ENCODE measurements around the gene YTHDF1. TPM values are rescaled to one million over a fixed set of nuclear protein-coding genes. Genes with fewer than 3 reads are reported as not detected.

YTHDF1 gene
- total RNA-seq, 1 experiment from 2014 or later, result 93.4 TPM

DNA sequence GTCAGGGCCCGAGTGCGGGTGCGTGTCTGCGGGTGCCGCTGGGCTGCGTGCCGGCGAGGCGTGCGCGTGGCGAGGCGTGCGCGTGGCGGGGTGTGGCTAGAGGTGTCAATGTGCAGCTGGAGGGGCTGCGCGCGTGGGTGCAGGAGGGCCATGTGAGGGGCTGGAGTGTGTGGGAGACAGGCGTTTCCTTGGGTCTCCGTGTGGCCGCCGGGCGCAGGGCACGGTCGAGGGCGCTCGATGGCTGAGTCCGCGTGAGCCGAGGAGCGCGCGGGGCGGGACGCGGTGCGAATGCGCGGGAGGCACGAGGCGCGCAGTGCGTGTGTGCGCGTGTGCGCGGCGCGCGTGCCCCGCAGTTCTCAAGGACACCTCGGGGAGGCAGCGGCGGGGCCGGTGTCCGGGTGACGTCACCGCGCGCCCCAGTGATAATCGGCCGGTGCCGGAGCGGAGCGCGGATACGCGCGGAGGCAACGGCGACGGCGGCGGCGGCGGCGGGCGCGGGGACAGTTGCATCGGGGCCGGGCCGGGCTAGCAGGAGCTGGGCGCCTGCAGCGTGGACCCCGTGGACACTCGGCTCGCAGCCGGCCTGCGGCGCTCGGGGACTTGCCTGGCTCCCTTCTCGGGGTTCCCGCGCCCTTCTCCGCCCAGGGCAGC lies 38.7 kb downstream of the YTHDF1 start:
- Mint-ChIP-seq H3K27ac (ENCODE audit: unreplicated experiment) (no peak overlapping the region), H3K27me3 (ENCODE audit: unreplicated experiment) (peaks cover 97% of the 10 kb centered on the region), H3K4me1 (ENCODE audit: low read depth, unreplicated experiment) (no peaks in the 10 kb centered on the region), H3K9me3 (ENCODE audit: low read depth, unreplicated experiment) (no peaks in the 10 kb centered on the region), H3K36me3 (ENCODE audit: insufficient read depth, unreplicated experiment) (peaks cover 12% of the 10 kb centered on the region), H3K4me3 (ENCODE audit: low read depth, unreplicated experiment) (peak overlapping the region; percentile 31)
- intact Hi-C loops (cut with micrococcal nuclease; ENCODE audit: unreplicated experiment), result loop anchor here (5.0 kb wide), 1 partner anchor 120 kb away; no protein-coding TSS in a partner anchor
- CTCF ChIA-PET, result no interaction called here
- no peak for DNase-seq
- TF ChIP-seq, protein P1, sequence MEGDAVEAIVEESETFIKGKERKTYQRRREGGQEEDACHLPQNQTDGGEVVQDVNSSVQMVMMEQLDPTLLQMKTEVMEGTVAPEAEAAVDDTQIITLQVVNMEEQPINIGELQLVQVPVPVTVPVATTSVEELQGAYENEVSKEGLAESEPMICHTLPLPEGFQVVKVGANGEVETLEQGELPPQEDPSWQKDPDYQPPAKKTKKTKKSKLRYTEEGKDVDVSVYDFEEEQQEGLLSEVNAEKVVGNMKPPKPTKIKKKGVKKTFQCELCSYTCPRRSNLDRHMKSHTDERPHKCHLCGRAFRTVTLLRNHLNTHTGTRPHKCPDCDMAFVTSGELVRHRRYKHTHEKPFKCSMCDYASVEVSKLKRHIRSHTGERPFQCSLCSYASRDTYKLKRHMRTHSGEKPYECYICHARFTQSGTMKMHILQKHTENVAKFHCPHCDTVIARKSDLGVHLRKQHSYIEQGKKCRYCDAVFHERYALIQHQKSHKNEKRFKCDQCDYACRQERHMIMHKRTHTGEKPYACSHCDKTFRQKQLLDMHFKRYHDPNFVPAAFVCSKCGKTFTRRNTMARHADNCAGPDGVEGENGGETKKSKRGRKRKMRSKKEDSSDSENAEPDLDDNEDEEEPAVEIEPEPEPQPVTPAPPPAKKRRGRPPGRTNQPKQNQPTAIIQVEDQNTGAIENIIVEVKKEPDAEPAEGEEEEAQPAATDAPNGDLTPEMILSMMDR (IDR thresholded peaks at IDR 0.05; ENCODE audit: unreplicated experiment), result no peak
- no TSS peak for BruUV-seq (replicated peaks)

DNA sequence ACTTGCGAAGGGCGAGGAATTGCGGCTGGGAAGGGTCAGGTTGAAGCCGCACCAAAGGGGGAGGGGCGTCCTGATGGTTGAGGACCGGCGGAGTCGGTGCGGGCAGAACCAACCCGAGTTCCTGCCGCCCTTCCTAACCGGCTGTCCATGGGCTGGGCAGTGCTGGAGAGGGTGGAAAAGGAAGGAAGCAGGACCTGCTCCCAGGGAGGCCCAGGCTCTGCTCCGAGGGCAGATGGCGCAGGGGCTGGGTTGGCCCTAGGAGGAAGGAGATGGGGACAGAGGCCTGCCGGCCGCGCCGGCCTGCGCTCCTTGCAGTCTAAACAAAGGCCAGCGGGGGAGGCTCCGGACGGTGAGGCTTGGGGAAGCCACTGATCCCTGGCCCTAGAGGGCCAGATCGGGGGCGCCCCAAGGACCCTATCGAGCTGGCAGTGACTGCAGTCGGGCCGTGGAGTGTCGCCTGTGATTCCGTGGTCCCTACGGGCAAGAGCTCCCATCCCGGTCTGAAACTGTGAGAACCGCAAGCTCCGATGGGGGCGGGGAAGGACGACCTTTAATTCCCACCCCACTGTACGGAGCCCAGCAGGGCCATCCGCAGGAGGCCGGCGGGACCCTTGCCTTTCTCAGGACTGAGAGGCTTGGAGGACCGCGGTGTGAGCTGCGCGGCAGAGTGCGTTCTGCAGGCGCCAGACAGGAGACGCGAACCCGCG lies 39.4 kb downstream of the YTHDF1 start:
- Mint-ChIP-seq H3K27me3 (ENCODE audit: unreplicated experiment) (peaks cover 97% of the 10 kb centered on the region), H3K27ac (ENCODE audit: unreplicated experiment) (no peak overlapping the region), H3K9me3 (ENCODE audit: low read depth, unreplicated experiment) (no peaks in the 10 kb centered on the region), H3K36me3 (ENCODE audit: insufficient read depth, unreplicated experiment) (peaks cover 12% of the 10 kb centered on the region), H3K4me3 (ENCODE audit: low read depth, unreplicated experiment) (peak overlapping the region; percentile 31), H3K4me1 (ENCODE audit: low read depth, unreplicated experiment) (no peaks in the 10 kb centered on the region)
- CTCF ChIA-PET, result interaction anchor here (1.0 kb wide), 1 partner anchor 95 kb away, joined by 4 read pairs; no protein-coding TSS in a partner anchor
- no peak for DNase-seq
- intact Hi-C loops (cut with micrococcal nuclease; ENCODE audit: unreplicated experiment), result loop anchor here (5.0 kb wide), 1 partner anchor 119 kb away; no protein-coding TSS in a partner anchor
- no TSS peak for BruUV-seq (replicated peaks)
- TF ChIP-seq, protein P1 (IDR thresholded peaks at IDR 0.05; ENCODE audit: unreplicated experiment), result no peak

DNA sequence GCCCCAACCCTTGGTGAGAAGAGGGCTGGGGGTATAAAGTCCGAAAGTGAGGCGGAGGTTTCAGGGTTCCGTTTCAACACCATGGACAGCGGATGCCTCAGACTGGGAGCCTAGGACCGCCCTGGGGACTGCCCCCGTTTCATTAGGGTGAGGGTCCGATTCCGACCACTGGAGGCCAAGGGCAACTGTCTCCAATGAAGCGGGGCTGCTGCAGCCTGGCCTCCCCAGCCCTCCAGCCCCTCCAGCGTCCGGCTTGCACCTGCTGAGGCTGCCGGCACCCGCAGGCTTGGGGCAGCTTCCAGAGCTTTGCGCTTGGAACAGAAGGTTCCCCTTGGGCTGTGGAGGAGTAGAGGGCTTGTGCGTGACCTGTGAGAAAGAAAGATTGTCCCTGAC lies 39.9 kb downstream of the YTHDF1 start:
- CTCF ChIA-PET, result interaction anchor here (1.0 kb wide), 1 partner anchor 96 kb away, joined by 4 read pairs; no protein-coding TSS in a partner anchor
- H3K9me3 Mint-ChIP-seq (ENCODE audit: low read depth, unreplicated experiment), result no peaks in the 10 kb centered on the region
- intact Hi-C loops (cut with micrococcal nuclease; ENCODE audit: unreplicated experiment), result loop anchor here (5.0 kb wide), 1 partner anchor 119 kb away; no protein-coding TSS in a partner anchor
- H3K4me1 Mint-ChIP-seq (ENCODE audit: low read depth, unreplicated experiment), result no peaks in the 10 kb centered on the region
- TF ChIP-seq, protein P1 (IDR thresholded peaks at IDR 0.05; ENCODE audit: unreplicated experiment), result no peak
- DNase-seq, result no peak
- BruUV-seq (replicated peaks), result no TSS peak
- H3K36me3 Mint-ChIP-seq (ENCODE audit: insufficient read depth, unreplicated experiment), result peaks cover 12% of the 10 kb centered on the region
- peaks cover 97% of the 10 kb centered on the region for H3K27me3 Mint-ChIP-seq (ENCODE audit: unreplicated experiment)
- H3K4me3 Mint-ChIP-seq (ENCODE audit: low read depth, unreplicated experiment), result no peak overlapping the region
- no peak overlapping the region for H3K27ac Mint-ChIP-seq (ENCODE audit: unreplicated experiment)

DNA sequence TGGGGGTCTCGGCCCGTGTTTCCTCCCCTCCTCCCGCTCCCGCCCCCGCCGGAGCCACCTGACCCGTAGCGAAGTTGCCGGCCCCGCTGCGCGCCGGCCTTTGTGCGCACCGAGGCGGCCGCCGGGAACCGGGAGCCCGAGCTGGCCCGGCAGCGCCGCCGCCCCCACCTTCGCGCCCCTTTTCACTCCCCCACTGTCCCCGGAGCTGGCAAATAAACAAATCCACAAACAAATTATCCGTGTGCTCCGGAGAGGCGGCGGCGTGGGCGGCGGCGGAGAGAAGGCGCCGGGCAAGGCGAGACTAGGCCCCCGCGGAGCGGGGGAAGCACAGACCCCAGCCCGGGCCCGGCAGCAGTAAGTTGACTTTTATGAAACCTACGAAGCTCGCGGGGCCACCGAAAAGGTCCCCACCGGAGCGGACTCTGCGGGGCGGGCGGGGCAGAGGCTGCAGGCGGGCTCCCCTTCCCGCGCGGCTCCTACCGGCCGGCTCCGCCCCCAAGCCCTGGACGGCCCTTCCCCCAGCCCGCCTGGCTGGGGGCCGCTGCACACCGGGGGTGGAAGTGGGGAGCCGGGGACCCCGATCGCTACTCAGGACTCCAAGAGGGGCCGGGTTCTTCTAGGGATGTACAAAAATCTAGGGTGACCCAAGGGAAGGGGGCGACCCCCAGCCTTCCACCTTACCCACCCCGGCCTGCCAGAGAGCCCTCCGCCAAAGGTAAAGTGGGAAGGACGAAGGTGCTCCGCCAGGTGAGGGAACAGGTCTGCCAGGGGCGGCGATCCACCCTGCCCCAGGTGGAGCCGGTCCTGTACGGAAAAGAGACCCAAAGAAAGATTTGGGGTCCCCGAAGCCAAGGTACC lies 40.7 kb downstream of the YTHDF1 start:
- no peaks in the 10 kb centered on the region for H3K9me3 Mint-ChIP-seq (ENCODE audit: low read depth, unreplicated experiment)
- H3K27me3 Mint-ChIP-seq (ENCODE audit: unreplicated experiment), result peaks cover 97% of the 10 kb centered on the region
- DNase-seq, result no peak
- intact Hi-C loops (cut with micrococcal nuclease; ENCODE audit: unreplicated experiment), result loop anchor here (5.0 kb wide), 1 partner anchor 118 kb away; no protein-coding TSS in a partner anchor
- BruUV-seq (replicated peaks), result no TSS peak
- H3K36me3 Mint-ChIP-seq (ENCODE audit: insufficient read depth, unreplicated experiment), result peaks cover 12% of the 10 kb centered on the region
- CTCF ChIA-PET, result interaction anchor here (1.0 kb wide), 1 partner anchor 97 kb away, joined by 4 read pairs; no protein-coding TSS in a partner anchor
- TF ChIP-seq, protein P1 (IDR thresholded peaks at IDR 0.05; ENCODE audit: unreplicated experiment), result no peak
- H3K4me3 Mint-ChIP-seq (ENCODE audit: low read depth, unreplicated experiment), result peak overlapping the region; percentile 29
- H3K27ac Mint-ChIP-seq (ENCODE audit: unreplicated experiment), result no peak overlapping the region
- H3K4me1 Mint-ChIP-seq (ENCODE audit: low read depth, unreplicated experiment), result no peaks in the 10 kb centered on the region
